Medulla oblongata (tissue), 1 donor: Measurements from ENCODE around the gene UNC45A.
"Not testable (repeated sequence)": the region's sequence is repeated elsewhere in the genome, so short reads cannot be mapped to it uniquely, and the experiment has no call there.

Experiments used
- DNase-seq: peaks from one replicate; pipeline ENCODE4 v3.0.0-alpha.2; 2015; ENCODE audit errors: extremely low spot score

Gene UNC45A

GRCh38 chr15:90934949-90935751 is at the start of gene UNC45A:
UNC45A (plus strand) TSS chr15:90935285; CDS start chr15:90935325, 40 bp downstream.
- peak; percentile 93 for DNase-seq

GRCh38 chr15:90885432-90886290 is 49.4 kb upstream of the UNC45A start:
- peak; percentile 77 for DNase-seq

- DNase-seq = no peak
Observed at GRCh38 chr15:90886291-90886614, 48.8 kb upstream of the UNC45A start.

- no peak for DNase-seq
Observed at GRCh38 chr15:90887037-90887481, 48.0 kb upstream of the UNC45A start.

- DNase-seq = no peak
Observed at GRCh38 chr15:90889313-90889730, 45.8 kb upstream of the UNC45A start.

GRCh38 chr15:90889736-90890456 is 45.2 kb upstream of the UNC45A start:
- DNase-seq = no peak

- DNase-seq = no peak
Observed at GRCh38 chr15:90890839-90891238, 44.2 kb upstream of the UNC45A start.

GRCh38 chr15:90891346-90891949 is 43.6 kb upstream of the UNC45A start:
- DNase-seq = no peak

GRCh38 chr15:90892023-90892422 is 43.1 kb upstream of the UNC45A start:
- no peak for DNase-seq

GRCh38 chr15:90892498-90893174 is 42.4 kb upstream of the UNC45A start:
- DNase-seq = no peak

- no peak for DNase-seq
Observed at GRCh38 chr15:90893175-90894090, 41.7 kb upstream of the UNC45A start.

GRCh38 chr15:90895571-90896117 is 39.4 kb upstream of the UNC45A start:
- peak; percentile 80 for DNase-seq

- DNase-seq = not testable (repeated sequence)
Observed at GRCh38 chr15:90897131-90897655, 37.9 kb upstream of the UNC45A start.

GRCh38 chr15:90901175-90902039 is 33.7 kb upstream of the UNC45A start:
- peak; percentile 60 for DNase-seq

- peak; percentile 89 for DNase-seq
Observed at GRCh38 chr15:90902040-90902839, 32.8 kb upstream of the UNC45A start.

GRCh38 chr15:90902840-90903732 is 32.0 kb upstream of the UNC45A start, which contains the start of gene MAN2A2:
MAN2A2 (plus strand) TSS chr15:90903302; CDS start chr15:90904208, 906 bp downstream.
- DNase-seq = peak; percentile 89
